ENCODE measurements around the gene GH2.

- TF ChIP-seq CTCF (IDR thresholded peaks at IDR 0.05) (no peak), POLR2A (IDR thresholded peaks at IDR 0.05) (no peak), EP300 (IDR thresholded peaks at IDR 0.05) (no peak)
These were observed 34.9 kb upstream of the GH2 start for GRCh38 chr17:63916566-63917185.

All from sigmoid colon (tissue), 4 donors.